ENCODE data around the gene FOSL2.

- TF ChIP-seq POLR2A (IDR thresholded peaks at IDR 0.05) (no peak), CTCF (IDR thresholded peaks at IDR 0.05) (no peak)
Observed at GRCh38 chr2:28354920-28355520, 37.6 kb upstream of the FOSL2 start.
